ENCODE measurements around the gene ZDHHC5.

- TF ChIP-seq, protein P1, sequence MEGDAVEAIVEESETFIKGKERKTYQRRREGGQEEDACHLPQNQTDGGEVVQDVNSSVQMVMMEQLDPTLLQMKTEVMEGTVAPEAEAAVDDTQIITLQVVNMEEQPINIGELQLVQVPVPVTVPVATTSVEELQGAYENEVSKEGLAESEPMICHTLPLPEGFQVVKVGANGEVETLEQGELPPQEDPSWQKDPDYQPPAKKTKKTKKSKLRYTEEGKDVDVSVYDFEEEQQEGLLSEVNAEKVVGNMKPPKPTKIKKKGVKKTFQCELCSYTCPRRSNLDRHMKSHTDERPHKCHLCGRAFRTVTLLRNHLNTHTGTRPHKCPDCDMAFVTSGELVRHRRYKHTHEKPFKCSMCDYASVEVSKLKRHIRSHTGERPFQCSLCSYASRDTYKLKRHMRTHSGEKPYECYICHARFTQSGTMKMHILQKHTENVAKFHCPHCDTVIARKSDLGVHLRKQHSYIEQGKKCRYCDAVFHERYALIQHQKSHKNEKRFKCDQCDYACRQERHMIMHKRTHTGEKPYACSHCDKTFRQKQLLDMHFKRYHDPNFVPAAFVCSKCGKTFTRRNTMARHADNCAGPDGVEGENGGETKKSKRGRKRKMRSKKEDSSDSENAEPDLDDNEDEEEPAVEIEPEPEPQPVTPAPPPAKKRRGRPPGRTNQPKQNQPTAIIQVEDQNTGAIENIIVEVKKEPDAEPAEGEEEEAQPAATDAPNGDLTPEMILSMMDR (IDR thresholded peaks at IDR 0.05): no peak
- TF ChIP-seq ZNF671 (CRISPR knock-in tag; IDR thresholded peaks at IDR 0.05) (no peak), MAX (CRISPR knock-in tag; IDR thresholded peaks at IDR 0.05) (peak; percentile 71), TEAD1 (CRISPR knock-in tag; IDR thresholded peaks at IDR 0.05) (peak; percentile 86)
These were observed 28.4 kb upstream of the ZDHHC5 start for GRCh38 chr11:57639321-57640067.

Data from WTC11 (cell line).